AG08396 (cell line): ENCODE results near the gene CD4.
A peak's percentile ranks its signal among the peaks of the same experiment; 100 is the strongest.
"Not testable (repeated sequence)": the region's sequence is repeated elsewhere in the genome, so short reads cannot be mapped to it uniquely, and the experiment has no call there.

Source experiments
- DNase-seq: peaks from one replicate; pipeline ENCODE4 v3.0.0; 2012; ENCODE audit warnings: low spot score, mixed read lengths

The CD4 gene

GRCh38 chr12:6788972-6789924 lies at the start of gene CD4:
TSS of gene CD4 (plus strand) at chr12:6789528. CDS start at chr12:6800139, 10,611 bp downstream.
- DNase-seq, result peak; percentile 59

GRCh38 chr12:6742080-6742479 lies 47.2 kb upstream of the CD4 start:
- not testable (repeated sequence) for DNase-seq

GRCh38 chr12:6742834-6743233 lies 46.5 kb upstream of the CD4 start:
- DNase-seq, result no peak

- not testable (repeated sequence) for DNase-seq
Observed at GRCh38 chr12:6743300-6743699, 46.0 kb upstream of the CD4 start.

GRCh38 chr12:6745741-6746525 lies 43.4 kb upstream of the CD4 start:
- no peak for DNase-seq

- DNase-seq, result no peak
Observed at GRCh38 chr12:6747216-6747615, 42.1 kb upstream of the CD4 start.

- DNase-seq, result no peak
Observed at GRCh38 chr12:6748761-6749160, 40.6 kb upstream of the CD4 start.

- DNase-seq, result no peak
Observed at GRCh38 chr12:6750506-6750905, 38.8 kb upstream of the CD4 start.

- DNase-seq, result no peak
Observed at GRCh38 chr12:6751767-6752166, 37.6 kb upstream of the CD4 start.

GRCh38 chr12:6752167-6752920 lies 37.0 kb upstream of the CD4 start:
- DNase-seq, result peak; percentile 79

GRCh38 chr12:6752921-6753771 lies 36.2 kb upstream of the CD4 start, which contains the start of gene MLF2:
TSS of gene MLF2 (minus strand) at chr12:6753141. CDS start at chr12:6752334, 807 bp downstream.
- DNase-seq, result peak; percentile 99

GRCh38 chr12:6753772-6754356 lies 35.5 kb upstream of the CD4 start:
- DNase-seq, result no peak

GRCh38 chr12:6754411-6754810 lies 34.9 kb upstream of the CD4 start:
- DNase-seq, result no peak

- DNase-seq, result no peak
Observed at GRCh38 chr12:6757028-6757690, 32.2 kb upstream of the CD4 start.

GRCh38 chr12:6758506-6759095 lies 30.7 kb upstream of the CD4 start:
- DNase-seq, result no peak

GRCh38 chr12:6759741-6760140 lies 29.6 kb upstream of the CD4 start:
- no peak for DNase-seq

- DNase-seq, result no peak
Observed at GRCh38 chr12:6763380-6763779, 25.9 kb upstream of the CD4 start.

GRCh38 chr12:6764011-6764828 lies 25.1 kb upstream of the CD4 start:
- DNase-seq, result peak; percentile 96
